ENCODE results near the gene OLIG3.

GRCh38 chr6:137536104-137536773, 42.0 kb upstream of the OLIG3 start:
- TF ChIP-seq CTCF (IDR thresholded peaks at IDR 0.05) (no peak), POLR2A (IDR thresholded peaks at IDR 0.05) (no peak)
